Measurements from ENCODE around the gene LRRC37A3.
"Not testable (repeated sequence)": the region's sequence is repeated elsewhere in the genome, so short reads cannot be mapped to it uniquely, and the experiment has no call there.

DNA sequence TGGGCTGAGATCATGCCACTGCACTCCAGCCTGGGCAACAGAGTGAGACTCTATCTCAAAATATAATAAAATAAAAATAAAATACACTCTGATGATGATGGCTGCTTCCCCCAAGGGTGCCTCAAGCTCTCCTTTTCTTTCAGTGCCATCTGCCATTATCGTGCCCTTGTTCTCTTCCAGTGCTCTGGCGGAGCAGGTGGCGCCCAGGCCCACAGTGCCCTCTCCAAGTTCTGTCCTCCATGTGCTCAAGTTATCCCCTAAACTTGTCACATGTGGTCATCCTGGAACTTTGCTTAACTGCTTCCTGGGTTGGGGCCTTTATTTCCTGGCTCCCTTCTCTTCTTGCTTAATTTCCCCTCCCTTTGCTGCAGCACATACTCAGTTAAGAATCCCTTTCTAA is 76.4 kb downstream of the LRRC37A3 start:
- TF ChIP-seq, protein P1, sequence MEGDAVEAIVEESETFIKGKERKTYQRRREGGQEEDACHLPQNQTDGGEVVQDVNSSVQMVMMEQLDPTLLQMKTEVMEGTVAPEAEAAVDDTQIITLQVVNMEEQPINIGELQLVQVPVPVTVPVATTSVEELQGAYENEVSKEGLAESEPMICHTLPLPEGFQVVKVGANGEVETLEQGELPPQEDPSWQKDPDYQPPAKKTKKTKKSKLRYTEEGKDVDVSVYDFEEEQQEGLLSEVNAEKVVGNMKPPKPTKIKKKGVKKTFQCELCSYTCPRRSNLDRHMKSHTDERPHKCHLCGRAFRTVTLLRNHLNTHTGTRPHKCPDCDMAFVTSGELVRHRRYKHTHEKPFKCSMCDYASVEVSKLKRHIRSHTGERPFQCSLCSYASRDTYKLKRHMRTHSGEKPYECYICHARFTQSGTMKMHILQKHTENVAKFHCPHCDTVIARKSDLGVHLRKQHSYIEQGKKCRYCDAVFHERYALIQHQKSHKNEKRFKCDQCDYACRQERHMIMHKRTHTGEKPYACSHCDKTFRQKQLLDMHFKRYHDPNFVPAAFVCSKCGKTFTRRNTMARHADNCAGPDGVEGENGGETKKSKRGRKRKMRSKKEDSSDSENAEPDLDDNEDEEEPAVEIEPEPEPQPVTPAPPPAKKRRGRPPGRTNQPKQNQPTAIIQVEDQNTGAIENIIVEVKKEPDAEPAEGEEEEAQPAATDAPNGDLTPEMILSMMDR (IDR thresholded peaks at IDR 0.05) = not testable (repeated sequence)
- TF ChIP-seq ZFX (IDR thresholded peaks at IDR 0.05; ENCODE audit: borderline replicate concordance) = not testable (repeated sequence)
